ENCODE measurements around the gene FMN2.
"Not testable (repeated sequence)": the region's sequence is repeated elsewhere in the genome, so short reads cannot be mapped to it uniquely, and the experiment has no call there.

Gene FMN2

DNA sequence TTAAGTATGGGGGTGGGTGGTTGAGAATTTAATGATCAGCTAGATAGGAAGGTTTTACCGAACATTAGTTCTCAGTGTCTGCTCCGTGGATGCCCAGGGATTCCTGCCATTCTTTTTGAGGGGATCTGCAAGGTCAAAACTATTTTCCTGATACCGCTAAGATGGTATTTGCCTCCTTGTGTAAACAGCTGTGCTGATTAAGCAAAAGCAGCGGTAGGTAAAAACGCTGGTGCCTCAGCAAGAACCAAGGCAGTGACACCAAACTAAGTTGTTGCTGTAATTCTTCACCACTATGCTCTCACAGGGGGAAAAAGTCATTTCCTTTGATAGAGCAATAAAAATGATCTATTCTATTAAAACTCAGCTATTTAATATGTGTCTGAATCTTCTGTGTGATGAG lies 229.0 kb downstream of the FMN2 start:
- TF ChIP-seq, protein P1, sequence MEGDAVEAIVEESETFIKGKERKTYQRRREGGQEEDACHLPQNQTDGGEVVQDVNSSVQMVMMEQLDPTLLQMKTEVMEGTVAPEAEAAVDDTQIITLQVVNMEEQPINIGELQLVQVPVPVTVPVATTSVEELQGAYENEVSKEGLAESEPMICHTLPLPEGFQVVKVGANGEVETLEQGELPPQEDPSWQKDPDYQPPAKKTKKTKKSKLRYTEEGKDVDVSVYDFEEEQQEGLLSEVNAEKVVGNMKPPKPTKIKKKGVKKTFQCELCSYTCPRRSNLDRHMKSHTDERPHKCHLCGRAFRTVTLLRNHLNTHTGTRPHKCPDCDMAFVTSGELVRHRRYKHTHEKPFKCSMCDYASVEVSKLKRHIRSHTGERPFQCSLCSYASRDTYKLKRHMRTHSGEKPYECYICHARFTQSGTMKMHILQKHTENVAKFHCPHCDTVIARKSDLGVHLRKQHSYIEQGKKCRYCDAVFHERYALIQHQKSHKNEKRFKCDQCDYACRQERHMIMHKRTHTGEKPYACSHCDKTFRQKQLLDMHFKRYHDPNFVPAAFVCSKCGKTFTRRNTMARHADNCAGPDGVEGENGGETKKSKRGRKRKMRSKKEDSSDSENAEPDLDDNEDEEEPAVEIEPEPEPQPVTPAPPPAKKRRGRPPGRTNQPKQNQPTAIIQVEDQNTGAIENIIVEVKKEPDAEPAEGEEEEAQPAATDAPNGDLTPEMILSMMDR (IDR thresholded peaks at IDR 0.05; ENCODE audit: low read depth, low read length), result no peak
- no peak for DNase-seq (ENCODE audit: low read depth in 2 of 2)
- no peak overlapping the region for H3K4me3 ChIP-seq (replicated peaks in 1 of 2; ENCODE audit: low read depth in 2 of 2, low read length in 2 of 2)

DNA sequence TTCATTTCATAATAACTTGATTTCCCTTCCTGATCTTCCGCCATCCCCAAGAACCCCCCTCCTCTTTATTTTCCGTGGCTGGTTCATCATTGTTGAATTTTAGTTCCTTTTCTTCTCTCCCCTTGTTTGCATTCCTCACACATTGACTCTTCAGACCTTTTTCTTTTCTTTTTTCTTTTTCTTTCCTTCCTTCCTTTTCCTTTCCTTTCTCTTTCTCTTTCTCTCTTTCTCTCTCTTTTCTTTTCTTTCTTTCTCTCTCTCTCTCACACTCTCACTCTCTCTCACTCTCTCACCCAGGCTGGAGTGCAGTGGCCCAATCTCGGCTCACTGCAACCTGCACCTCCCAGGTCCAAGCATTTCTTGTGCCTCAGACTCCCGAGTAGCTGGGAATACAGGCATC lies 231.3 kb downstream of the FMN2 start:
- H3K4me3 ChIP-seq (replicated peaks in 1 of 2; ENCODE audit: low read depth in 2 of 2, low read length in 2 of 2), result no peak overlapping the region
- TF ChIP-seq, protein P1 (IDR thresholded peaks at IDR 0.05; ENCODE audit: low read depth, low read length), result no peak
- no peak for DNase-seq (ENCODE audit: low read depth in 2 of 2)

DNA sequence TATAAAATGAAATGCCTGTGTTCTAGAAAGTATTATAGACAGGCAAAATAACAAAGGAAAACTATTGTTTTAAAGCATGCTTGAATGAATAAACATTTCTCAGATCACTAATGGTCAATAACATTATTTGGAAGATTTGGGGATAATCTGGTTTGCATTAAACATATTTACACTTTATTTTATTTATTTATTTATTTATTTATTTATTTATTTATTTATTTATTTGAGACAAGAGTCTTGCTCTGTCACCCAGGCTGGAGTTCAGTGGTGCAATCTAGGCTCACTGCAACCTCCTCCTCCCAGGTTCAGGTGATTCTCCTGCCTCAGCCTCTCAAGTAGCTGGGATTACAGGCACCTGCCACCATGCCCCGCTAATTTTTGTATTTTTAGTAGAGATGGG lies 236.7 kb downstream of the FMN2 start:
- not testable (repeated sequence) for H3K4me3 ChIP-seq (replicated peaks in 1 of 2; ENCODE audit: low read depth in 2 of 2, low read length in 2 of 2); DNase-seq (ENCODE audit: low read depth in 2 of 2)

DNA sequence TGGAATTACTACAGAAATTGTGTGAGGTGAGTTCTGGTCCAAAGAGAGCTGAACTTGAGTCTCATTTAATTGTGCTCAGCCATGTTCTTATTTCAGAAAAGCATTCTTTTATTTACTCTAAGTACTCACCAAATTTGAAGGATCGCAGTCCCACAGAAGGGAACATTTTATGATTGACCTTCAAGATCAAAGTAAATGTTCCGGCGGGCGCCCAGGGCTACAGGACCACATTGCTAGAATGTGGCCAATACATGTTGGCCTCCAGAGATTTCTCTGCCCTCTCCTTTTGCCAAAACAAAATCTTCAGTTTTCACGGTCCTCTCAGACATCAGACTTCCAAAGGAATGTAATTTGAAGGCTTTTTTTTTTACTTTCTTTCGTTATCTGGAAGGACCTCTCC lies 237.8 kb downstream of the FMN2 start:
- TF ChIP-seq, protein P1 (IDR thresholded peaks at IDR 0.05; ENCODE audit: low read depth, low read length), result no peak
- H3K4me3 ChIP-seq (replicated peaks in 1 of 2; ENCODE audit: low read depth in 2 of 2, low read length in 2 of 2), result no peak overlapping the region
- no peak for DNase-seq (ENCODE audit: low read depth in 2 of 2)

DNA sequence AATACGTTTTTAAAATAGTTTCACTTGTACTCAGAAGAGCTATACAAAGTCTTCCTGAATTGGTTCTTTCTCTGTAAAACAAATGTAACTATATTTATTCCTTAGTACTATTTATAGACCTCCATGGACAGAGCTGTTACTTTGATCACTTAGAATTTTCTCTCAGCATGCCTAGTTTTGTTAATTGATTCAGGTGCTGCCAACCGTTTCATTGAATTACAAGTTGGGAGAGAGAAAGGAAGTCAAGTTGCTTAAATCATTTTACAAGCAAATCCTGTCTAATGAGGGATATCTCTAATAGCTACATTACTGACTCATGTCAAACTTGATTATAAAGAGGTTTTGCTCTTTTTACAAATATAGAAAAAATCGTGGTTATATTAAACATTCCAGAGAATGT lies 241.0 kb downstream of the FMN2 start:
- TF ChIP-seq, protein P1 (IDR thresholded peaks at IDR 0.05; ENCODE audit: low read depth, low read length), result no peak

DNA sequence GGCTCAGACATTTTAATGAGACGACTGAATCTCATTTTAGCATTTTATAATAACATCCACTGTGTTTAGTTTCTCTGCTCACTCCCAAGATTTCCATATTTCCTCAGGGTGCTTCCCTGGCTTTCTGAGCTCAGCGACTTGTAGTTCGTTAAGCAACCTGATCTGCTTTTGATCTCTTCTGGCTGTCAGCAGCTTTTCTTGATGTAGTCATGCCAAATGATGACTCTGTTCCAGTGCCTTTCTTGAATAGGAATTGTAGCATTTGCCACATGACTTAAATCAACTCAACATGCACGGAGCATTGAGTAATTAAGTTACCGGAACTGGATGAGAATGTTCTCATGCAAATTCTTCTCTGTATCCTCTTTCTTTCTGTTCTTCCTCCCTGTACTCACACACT lies 246.1 kb downstream of the FMN2 start:
- DNase-seq (ENCODE audit: low read depth in 2 of 2), result peak; percentile 77 to 91
- TF ChIP-seq, protein P1 (IDR thresholded peaks at IDR 0.05; ENCODE audit: low read depth, low read length), result no peak
- no peak overlapping the region for H3K4me3 ChIP-seq (replicated peaks in 1 of 2; ENCODE audit: low read depth in 2 of 2, low read length in 2 of 2)

More for the DNA sequence above, 241.0 kb downstream of the FMN2 start:
- no peak overlapping the region for H3K4me3 ChIP-seq (replicated peaks in 1 of 2; ENCODE audit: low read depth in 2 of 2, low read length in 2 of 2)
- DNase-seq (ENCODE audit: low read depth in 2 of 2), result no peak

DNA sequence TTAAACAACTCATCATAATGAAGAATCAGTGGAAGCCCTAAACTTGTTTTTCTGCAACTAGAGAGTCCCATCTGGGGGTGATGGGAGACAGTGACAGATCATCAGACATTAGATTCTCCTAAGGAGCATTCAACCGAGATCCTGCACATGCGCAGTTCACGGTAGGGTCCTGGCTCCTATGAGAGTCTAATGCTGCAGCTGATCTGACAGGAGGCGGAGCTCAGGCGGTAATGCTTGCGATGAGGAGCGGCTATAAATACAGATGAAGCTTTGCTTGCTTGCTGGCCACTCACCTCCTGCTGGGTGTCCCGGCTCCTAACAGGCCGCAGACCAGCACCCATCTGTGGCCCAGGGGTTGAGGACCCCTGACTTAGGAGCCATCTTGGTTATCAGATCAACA lies 247.2 kb downstream of the FMN2 start:
- H3K4me3 ChIP-seq (replicated peaks in 1 of 2; ENCODE audit: low read depth in 2 of 2, low read length in 2 of 2), result no peak overlapping the region
- no peak for DNase-seq (ENCODE audit: low read depth in 2 of 2)
- TF ChIP-seq, protein P1 (IDR thresholded peaks at IDR 0.05; ENCODE audit: low read depth, low read length), result no peak

All from cardiac fibroblast (primary cell).